H1 (cell line): ENCODE data around the gene SLAIN2. TPM values are rescaled to one million over a fixed set of nuclear protein-coding genes. Genes with fewer than 3 reads are reported as not detected.
"Not testable (repeated sequence)": the region's sequence is repeated elsewhere in the genome, so short reads cannot be mapped to it uniquely, and the experiment has no call there.

Experiments
- CTCF ChIA-PET: fragments of 300-600 bp; sonication (Branson Sonifier 250); formaldehyde crosslinking; loops from one replicate; lab custom pipeline; 2021; ENCODE audit not compliant: partially characterized antibody; lab: Charles Lee
- POLR2A ChIA-PET: fragments of 300-600 bp; sonication (Branson Sonifier 250); formaldehyde crosslinking; loops from one replicate; lab custom pipeline; 2021; ENCODE audit warnings: inconsistent platforms; ENCODE audit not compliant: partially characterized antibody; lab: Charles Lee
- DNase-seq, 2 experiments: peaks; one replicate each; pipeline versions ENCODE4 v3.0.0 to v3.0.0-alpha.2; 2010 to 2022; ENCODE audit warnings: low spot score in 2 of 2, low read depth in 1 of 2, mixed read lengths in 1 of 2
- FAIRE-seq: peaks from 2 replicates; lab custom pipeline; 2011; peaks lifted over from hg19 to GRCh38; lab: Jason Lieb, UNC
- H2AFZ ChIP-seq: 2 replicates; pipeline ENCODE4 v1.8.1; 2012; ENCODE audit warnings: low read length, inconsistent platforms
- H2AK5ac ChIP-seq: 2 replicates; pipeline ENCODE4 v1.6.1; 2013; ENCODE audit warnings: low read depth, low read length
- H2BK120ac ChIP-seq: replicated peaks from 2 replicates; pipeline ENCODE3; 2013; ENCODE audit warnings: low read depth, low read length, inconsistent platforms
- H2BK12ac ChIP-seq: 2 replicates; pipeline ENCODE4 v1.6.1; 2013; ENCODE audit warnings: low read depth, low read length
- H2BK15ac ChIP-seq: 2 replicates; pipeline ENCODE4 v1.6.1; 2013; ENCODE audit warnings: low read length
- H2BK20ac ChIP-seq: 2 replicates; pipeline ENCODE4 v1.6.1; 2013; ENCODE audit warnings: low read length
- H2BK5ac ChIP-seq: 2 replicates; pipeline ENCODE4 v1.6.1; 2013; ENCODE audit warnings: low read depth, low read length
- H3K14ac ChIP-seq: 2 replicates; pipeline ENCODE4 v1.6.1; 2013; ENCODE audit warnings: inconsistent platforms; ENCODE audit not compliant: insufficient read length
- H3K18ac ChIP-seq: 2 replicates; pipeline ENCODE4 v1.6.1; 2013; ENCODE audit warnings: low read length; ENCODE audit errors: extremely low read depth
- H3K23ac ChIP-seq: 2 replicates; pipeline ENCODE4 v1.6.1; 2013; ENCODE audit warnings: inconsistent platforms; ENCODE audit not compliant: insufficient read length
- H3K23me2 ChIP-seq: 2 replicates; pipeline ENCODE4 v1.6.1; 2013; ENCODE audit warnings: low read depth, low read length
- H3K27ac ChIP-seq: 2 replicates; pipeline ENCODE4 v1.6.1; 2011; ENCODE audit warnings: low read depth, low read length, inconsistent platforms
- H3K27me3 ChIP-seq, 4 experiments: replicated peaks in 1 of 4; 1 replicate in 1 of 4; 2 replicates in 3 of 4; pipeline versions ENCODE4 v1.6.1 to v1.8.1; 2011 to 2013; ENCODE audit warnings: low read length in 3 of 4, mild to moderate bottlenecking in 3 of 4, inconsistent platforms in 2 of 4, mixed read lengths in 2 of 4, moderate library complexity in 1 of 4; ENCODE audit not compliant: control insufficient read depth in 3 of 4, insufficient read depth in 3 of 4; ENCODE audit errors: extremely low read depth in 1 of 4
- H3K36me3 ChIP-seq, 4 experiments: 2 replicates each; pipeline versions ENCODE4 v1.6.1 to v1.8.1; 2011 to 2013; ENCODE audit warnings: mild to moderate bottlenecking in 4 of 4, low read length in 3 of 4, moderate library complexity in 2 of 4, control low read depth in 1 of 4, inconsistent platforms in 1 of 4; ENCODE audit not compliant: insufficient read depth in 4 of 4, control insufficient read depth in 2 of 4
- H3K4ac ChIP-seq: replicated peaks from 2 replicates; pipeline ENCODE3; 2013; ENCODE audit warnings: low read length, low read depth, mixed read lengths, inconsistent platforms; ENCODE audit not compliant: insufficient read length
- H3K4me1 ChIP-seq, 4 experiments: replicated peaks in 1 of 4; 1 replicate in 1 of 4; 2 replicates in 3 of 4; pipeline versions ENCODE4 v1.6.1 to v1.8.1; 2011 to 2013; ENCODE audit warnings: low read length in 3 of 4, inconsistent platforms in 2 of 4, mixed read lengths in 1 of 4; ENCODE audit not compliant: insufficient read depth in 4 of 4, control insufficient read depth in 3 of 4
- H3K4me2 ChIP-seq, 2 experiments: 2 replicates each; pipeline versions ENCODE4 v1.6.1 to v1.8.1; 2011 to 2013; ENCODE audit warnings: low read depth in 2 of 2, low read length in 2 of 2, control low read depth in 1 of 2, inconsistent platforms in 1 of 2, mild to moderate bottlenecking in 1 of 2; ENCODE audit not compliant: insufficient read depth in 1 of 2
- H3K4me3 ChIP-seq, 4 experiments: fragments of 200-600, 300-600 bp in 1 of 4; sonication (generic), shearing (Covaris generic), sonication (Bioruptor Twin) in 1 of 4; 2 replicates each; pipeline versions ENCODE4 v1.5.1 to v1.8.1; 2011 to 2016; ENCODE audit warnings: low read length in 4 of 4, low read depth in 3 of 4, control low read depth in 2 of 4, inconsistent platforms in 2 of 4, mild to moderate bottlenecking in 2 of 4, mixed read lengths in 1 of 4, moderate library complexity in 1 of 4; ENCODE audit not compliant: insufficient read depth in 2 of 4; ENCODE audit errors: extremely low read depth in 1 of 4
- H3K56ac ChIP-seq: replicated peaks from 2 replicates; pipeline ENCODE3; 2013; ENCODE audit warnings: low read depth, mild to moderate bottlenecking, mixed read lengths, low read length, inconsistent platforms; ENCODE audit not compliant: insufficient read length
- H3K79me1 ChIP-seq: 2 replicates; pipeline ENCODE4 v1.6.1; 2013; ENCODE audit warnings: low read depth, low read length, control low read depth
- H3K79me2 ChIP-seq, 2 experiments: 2 replicates each; pipeline versions ENCODE4 v1.6.1 to v1.8.1; 2012 to 2013; ENCODE audit warnings: low read length in 2 of 2, mild to moderate bottlenecking in 2 of 2, inconsistent platforms in 1 of 2; ENCODE audit not compliant: insufficient read depth in 2 of 2, control insufficient read depth in 1 of 2
- H3K9ac ChIP-seq, 4 experiments: replicated peaks in 1 of 4; 1 replicate in 1 of 4; 2 replicates in 3 of 4; pipeline versions ENCODE4 v1.6.1 to v1.8.1; 2011 to 2013; ENCODE audit warnings: low read depth in 3 of 4, low read length in 3 of 4, control low read depth in 2 of 4, mild to moderate bottlenecking in 2 of 4, moderate library complexity in 2 of 4, inconsistent platforms in 1 of 4; ENCODE audit errors: extremely low read depth in 1 of 4
- H3K9me3 ChIP-seq, 2 experiments: 2 replicates each; pipeline versions ENCODE4 v1.6.1 to v1.8.1; 2012 to 2013; ENCODE audit warnings: mild to moderate bottlenecking in 2 of 2, moderate library complexity in 2 of 2, control low read depth in 1 of 2, inconsistent platforms in 1 of 2, low read depth in 1 of 2, low read length in 1 of 2, mixed read lengths in 1 of 2; ENCODE audit not compliant: insufficient read depth in 2 of 2
- H4K20me1 ChIP-seq, 2 experiments: replicated peaks in 1 of 2; 2 replicates each; pipeline versions ENCODE3 to v1.8.1; 2011 to 2013; ENCODE audit warnings: inconsistent platforms in 2 of 2, low read length in 2 of 2, mild to moderate bottlenecking in 1 of 2; ENCODE audit not compliant: insufficient read depth in 2 of 2, control insufficient read depth in 1 of 2
- H4K5ac ChIP-seq: 2 replicates; pipeline ENCODE4 v1.6.1; 2013; ENCODE audit warnings: low read length, low read depth, mixed read lengths, inconsistent platforms; ENCODE audit not compliant: insufficient read length
- H4K8ac ChIP-seq: 2 replicates; pipeline ENCODE4 v1.8.0; 2013; ENCODE audit warnings: mild to moderate bottlenecking, moderate library complexity, low read length, inconsistent platforms; ENCODE audit not compliant: insufficient read depth; ENCODE audit errors: extremely low read depth
- H4K91ac ChIP-seq: replicated peaks from 2 replicates; pipeline ENCODE3; 2013; ENCODE audit warnings: low read length, mixed read lengths, inconsistent platforms; ENCODE audit not compliant: insufficient read length
- polyA plus RNA-seq, 7 experiments: library from polyadenylated mRNA; depleted of rRNA in 3 of 7; stranded (reverse) in 5 of 7; unstranded in 2 of 7; fragments of >200 nt in 5 of 7; fragments of 200-250 nt in 2 of 7; gene quantifications; 1 replicate in 5 of 7; 2 replicates in 1 of 7; 4 replicates in 1 of 7; pipeline versions ENCODE4 v1.2.1 to v1.2.3, GENCODE V29; 2011 to 2013; ENCODE audit warnings: missing spikeins in 2 of 7, mixed read lengths in 2 of 7
- total RNA-seq: library from RNA; stranded (reverse); fragmentation: NEBNext Ultra II Directional; extraction: Animal tissue kit (Norgen Biotek cat#: 25700); gene quantifications from 2 replicates; pipeline ENCODE4 v1.2.1, GENCODE V29; 2021

The SLAIN2 gene
- total and polyA plus RNA-seq, 2 of the 8 experiments (the other 6 are each of a cell fraction or from before 2014, with no cell fraction given): 8.2 to 40.0 TPM

DNA sequence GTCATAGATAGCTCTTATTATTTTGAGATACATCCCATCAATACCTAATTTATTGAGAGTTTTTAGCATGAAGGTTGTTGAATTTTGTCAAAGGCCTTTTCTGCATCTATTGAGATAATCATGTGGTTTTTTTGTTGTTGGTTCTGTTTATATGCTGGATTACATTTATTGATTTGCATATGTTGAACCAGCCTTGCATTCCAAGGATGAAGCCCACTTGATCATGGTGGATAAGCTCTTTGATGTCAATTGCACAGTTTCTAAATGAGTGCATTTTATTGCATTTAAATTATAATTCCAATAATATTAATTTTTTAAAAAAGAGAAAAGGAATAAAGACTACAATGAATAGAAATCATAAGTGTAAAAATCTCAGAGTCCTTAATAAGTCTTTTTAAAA lies 26.6 kb upstream of the SLAIN2 start:
- H2BK120ac ChIP-seq, H3K36me3 ChIP-seq, H3K23me2 ChIP-seq, H2BK5ac ChIP-seq, H3K4ac ChIP-seq, H3K14ac ChIP-seq, H3K23ac ChIP-seq, H4K5ac ChIP-seq, H2BK12ac ChIP-seq, FAIRE-seq, H3K79me2 ChIP-seq, H3K27me3 ChIP-seq, H3K79me1 ChIP-seq, H3K9me3 ChIP-seq, H3K4me3 ChIP-seq, H3K4me2 ChIP-seq, H4K91ac ChIP-seq, H2BK15ac ChIP-seq, H4K8ac ChIP-seq, H3K27ac ChIP-seq, POLR2A ChIA-PET, H4K20me1 ChIP-seq, H3K4me1 ChIP-seq, H3K18ac ChIP-seq, H3K56ac ChIP-seq, H2AFZ ChIP-seq, H2BK20ac ChIP-seq, DNase-seq, H2AK5ac ChIP-seq, H3K9ac ChIP-seq: not testable (repeated sequence)
- CTCF ChIA-PET: interaction anchor here (0.6 to 1.8 kb wide), 3 partner anchors 10 to 131 kb away, joined by 3 to 7 read pairs (median 3); no protein-coding TSS in a partner anchor
